Stomach (tissue), 4 donors: ENCODE results near the gene SEC22A.

Source experiments
- CTCF ChIP-seq, 7 experiments: fragments of 450-650 bp in 4 of 7; fragments of 200-600 bp in 3 of 7; sonication (generic) in 3 of 7; IDR thresholded peaks; one replicate each; pipeline ENCODE4 v1.5.1; 2016 to 2019; ENCODE audit warnings: antibody characterized with exemption in 7 of 7, control low read depth in 2 of 7, mild to moderate bottlenecking in 1 of 7
- EP300 ChIP-seq: sonication (generic); formaldehyde crosslinking; IDR thresholded peaks from one replicate; pipeline ENCODE4 v1.6.1; 2017; ENCODE audit warnings: antibody characterized with exemption
- POLR2A ChIP-seq, 4 donors: fragments of 450-650 bp; IDR thresholded peaks; one replicate each; pipeline ENCODE4 v1.6.1; 2016; ENCODE audit warnings: antibody characterized with exemption in 4 of 4, control low read depth in 2 of 4, mild to moderate bottlenecking in 1 of 4, moderate library complexity in 1 of 4

GRCh38 chr3:123307064-123307463, 105.3 kb downstream of the SEC22A start:
- TF ChIP-seq CTCF (IDR thresholded peaks at IDR 0.05): no peak
- TF ChIP-seq POLR2A (IDR thresholded peaks at IDR 0.05): no peak
- TF ChIP-seq EP300: no peak
